K562 (cell line): ENCODE data around the gene DNAAF8. TPM values are rescaled to one million over a fixed set of nuclear protein-coding genes. Genes with fewer than 3 reads are reported as not detected.

Source experiments
- ATAC-seq: fragments of 200-7000 bp; cut with Tn5 transposase; 3 replicates; pipeline ENCODE4 v1.9.1; 2020; ENCODE audit warnings: moderate library complexity
- BruUV-seq: library from RNA; stranded (reverse); fragments of 400-500 nt; replicated peaks from 2 replicates; lab custom pipeline; 2021; lab: Mats Ljungman, UMichigan
- CTCF ChIA-PET: fragments of 300-600 bp; formaldehyde crosslinking; extraction: SDS; loops from one replicate; lab custom pipeline; 2021; ENCODE audit warnings: low intra/inter-chr PET ratio; lab: Yijun Ruan, JAX
- POLR2A ChIA-PET: fragments of 300-600, 350-650 bp; sonication (Branson Sonifier 250); formaldehyde crosslinking; extraction: SDS; loops from one replicate; lab custom pipeline; 2021; ENCODE audit warnings: antibody characterized with exemption, inconsistent platforms; lab: Yijun Ruan, JAX
- DNase-seq, 4 experiments: peaks; one replicate each; pipeline versions ENCODE4 v3.0.0 to v3.0.0-alpha.2; 2011 to 2018; ENCODE audit warnings: low spot score in 3 of 4, mixed read lengths in 3 of 4; ENCODE audit errors: extremely low read depth in 1 of 4
- FAIRE-seq: peaks from 2 replicates; lab custom pipeline; 2011; peaks lifted over from hg19 to GRCh38; lab: Jason Lieb, UNC
- H2AFZ ChIP-seq: 2 replicates; pipeline ENCODE4 v1.6.0; 2011; ENCODE audit warnings: low read depth, low read length, control low read depth, inconsistent platforms
- H3K27ac ChIP-seq: fragments of 200-600 bp; 3 replicates; pipeline ENCODE4 v1.8.0; 2011; ENCODE audit warnings: low read depth, mild to moderate bottlenecking, control low read depth, inconsistent platforms, low read length, moderate library complexity, mixed read lengths; ENCODE audit errors: extremely low read depth
- H3K27me3 ChIP-seq, 2 experiments: fragments of 300-600 bp in 1 of 2; 2 replicates in 1 of 2; 3 replicates in 1 of 2; pipeline versions ENCODE4 v1.6.0 to v1.8.0; 2011; ENCODE audit warnings: inconsistent platforms in 2 of 2, low read length in 2 of 2, mild to moderate bottlenecking in 1 of 2, mixed read lengths in 1 of 2, moderate library complexity in 1 of 2; ENCODE audit not compliant: control insufficient read depth in 2 of 2, insufficient read depth in 2 of 2
- H3K36me3 ChIP-seq: fragments of 300-600 bp; 3 replicates; pipeline ENCODE4 v1.8.0; 2011; ENCODE audit warnings: mild to moderate bottlenecking, low read length, inconsistent platforms; ENCODE audit not compliant: control insufficient read depth, insufficient read depth
- H3K4me1 ChIP-seq, 2 experiments: fragments of 200-600 bp in 1 of 2; replicated peaks in 1 of 2; 2 replicates in 1 of 2; 3 replicates in 1 of 2; pipeline versions ENCODE4 v1.5.1 to v1.8.0; 2011; ENCODE audit warnings: inconsistent platforms in 2 of 2, low read length in 2 of 2, mild to moderate bottlenecking in 1 of 2, mixed read lengths in 1 of 2, moderate library complexity in 1 of 2; ENCODE audit not compliant: control insufficient read depth in 2 of 2, insufficient read depth in 2 of 2
- H3K4me2 ChIP-seq: 2 replicates; pipeline ENCODE4 v1.6.1; 2011; ENCODE audit warnings: low read length, control low read depth, inconsistent platforms, mixed read lengths; ENCODE audit not compliant: insufficient read depth
- H3K4me3 ChIP-seq: fragments of 200-600 bp; sonication (generic), shearing (Covaris generic); 2 replicates; pipeline ENCODE4 v1.5.1; 2016; ENCODE audit warnings: control low read depth, inconsistent platforms
- H3K79me2 ChIP-seq: fragments of 200-600 bp; 3 replicates; pipeline ENCODE4 v1.8.0; 2011; ENCODE audit warnings: low read length, inconsistent platforms; ENCODE audit not compliant: control insufficient read depth, insufficient read depth
- H3K9ac ChIP-seq, 2 experiments: 2 replicates each; pipeline versions ENCODE4 v1.6.0 to v1.6.1; 2011; ENCODE audit warnings: low read depth in 2 of 2, low read length in 2 of 2, control low read depth in 1 of 2, inconsistent platforms in 1 of 2, mild to moderate bottlenecking in 1 of 2, mixed read lengths in 1 of 2; ENCODE audit not compliant: insufficient read depth in 1 of 2
- H3K9me1 ChIP-seq: one replicate; pipeline ENCODE4 v1.6.0; 2011; ENCODE audit warnings: inconsistent platforms, mild to moderate bottlenecking, low read length, moderate library complexity; ENCODE audit not compliant: control insufficient read depth, insufficient read depth
- H3K9me3 ChIP-seq: replicated peaks from 2 replicates; pipeline ENCODE4 v1.5.1; 2011; ENCODE audit warnings: low read depth, low read length, inconsistent platforms; ENCODE audit not compliant: control insufficient read depth, insufficient read depth
- H4K20me1 ChIP-seq: replicated peaks from 2 replicates; pipeline ENCODE4 v1.6.1; 2011; ENCODE audit warnings: low read length, inconsistent platforms, mixed read lengths; ENCODE audit not compliant: control insufficient read depth, insufficient read depth
- MTA2 ChIP-seq: fragments of 450-650 bp; IDR thresholded peaks from 2 replicates; pipeline ENCODE4 v1.6.1; 2016; ENCODE audit warnings: low read depth
- NCOA2 ChIP-seq, 2 experiments: fragments of 450-650 bp; IDR thresholded peaks; 2 replicates each; pipeline ENCODE4 v1.6.1; 2018; ENCODE audit warnings: mild to moderate bottlenecking in 2 of 2, moderate library complexity in 1 of 2; ENCODE audit not compliant: partially characterized antibody in 2 of 2
- RAD51 ChIP-seq: fragments of 450-650 bp; IDR thresholded peaks from 2 replicates; pipeline ENCODE4 v1.7.1; 2016; ENCODE audit warnings: low read depth, mild to moderate bottlenecking, borderline replicate concordance
- SRSF9 ChIP-seq: fragments of 200-400 bp; formaldehyde crosslinking; IDR thresholded peaks from 2 replicates; pipeline ENCODE4 v1.6.1; 2017; ENCODE audit warnings: low read depth, low read length, borderline replicate concordance
- USF1 ChIP-seq: sonication (generic); formaldehyde crosslinking; IDR thresholded peaks from 2 replicates; pipeline ENCODE4 v1.9.0; 2022; ENCODE audit warnings: mild to moderate bottlenecking, missing genetic modification reagents
- USF2 ChIP-seq: sonication (generic); formaldehyde crosslinking; IDR thresholded peaks from 2 replicates; pipeline ENCODE4 v1.5.0; 2020; ENCODE audit warnings: missing genetic modification reagents
- ZNF347 ChIP-seq: fragments of 450-650 bp; formaldehyde crosslinking; IDR thresholded peaks from 2 replicates; pipeline ENCODE4 v1.4.0; 2020; ENCODE audit warnings: low read depth, mild to moderate bottlenecking, moderate library complexity
- ZNF57 ChIP-seq: fragments of 450-650 bp; formaldehyde crosslinking; IDR thresholded peaks from 2 replicates; pipeline ENCODE4 v1.4.0; 2020; ENCODE audit warnings: mild to moderate bottlenecking, moderate library complexity
- WGBS: fragments of 100-300 bp; shearing (Covaris generic); methylation state at CpG from one replicate; pipeline ENCODE4 v1.1.6; 2016; ENCODE audit warnings: low coverage, mixed read lengths; ENCODE audit not compliant: insufficient coverage; ENCODE audit errors: missing lambda C conversion rate; 5-methylcytosine and 5-hydroxymethylcytosine counted together
- in situ Hi-C: fragments of 300-500 bp; cut with MboI; formaldehyde crosslinking; loops from 4 replicates; pipeline ENCODE4 v1.15.0; 2018; ENCODE audit warnings: inconsistent platforms, mixed read lengths
- intact Hi-C: fragments of 100-400 bp; cut with micrococcal nuclease; formaldehyde crosslinking; loops from 2 replicates; pipeline ENCODE4 v1.14.2; 2022
- polyA plus RNA-seq, 8 experiments: library from polyadenylated mRNA; depleted of rRNA in 4 of 8; stranded (reverse) in 5 of 8; unstranded in 3 of 8; fragments of >200 nt; fragmentation: Nextera tagmentation in 2 of 8; fragmentation: Illumina TruSeq in 1 of 8; extraction: Ambion mirVana in 2 of 8; extraction: Trizol in 1 of 8; gene quantifications; 2 replicates each; pipeline versions ENCODE4 v1.2.1 to v1.2.3, GENCODE V29; 2011 to 2014; ENCODE audit warnings: inconsistent platforms in 1 of 8, missing spikeins in 1 of 8
- total RNA-seq, 7 experiments: library from RNA; depleted of rRNA in 6 of 7; stranded (reverse); fragments of >200 nt in 6 of 7; fragmentation: Illumina TruSeq in 2 of 7; extraction: Trizol in 2 of 7; gene quantifications; 2 replicates each; pipeline versions ENCODE4 v1.2.1 to v1.2.3, GENCODE V29; 2011 to 2021; ENCODE audit warnings: low replicate concordance in 1 of 7

DNAAF8 gene
- total and polyA plus RNA-seq, 9 of the 15 experiments (the other 6 are each of a cell fraction or from before 2014, with no cell fraction given), result 0.04 to 0.12 (median 0.10) TPM; not detected in 6

GRCh38 chr16:4771646-4772045 is 37.3 kb downstream of the DNAAF8 start:
- Histone ChIP-seq H2AFZ (no peak overlapping the region), H3K9ac (no peak overlapping the region), H3K79me2 (peaks cover 4% of the 10 kb centered on the region), H3K9me3 (no peaks in the 10 kb centered on the region), H3K36me3 (no peaks in the 10 kb centered on the region), H4K20me1 (no peaks in the 10 kb centered on the region), H3K4me3 (no peak overlapping the region), H3K27ac (no peak overlapping the region), H3K4me1 (peaks cover 16 to 30% of the 10 kb centered on the region in 2 experiments), H3K4me2 (no peak overlapping the region), H3K9me1 (no peaks in the 10 kb centered on the region), H3K27me3 (no peaks in the 10 kb centered on the region)
- peak; percentile 38; the same call in 1 of the 2 replicates for TF ChIP-seq USF2
- no peak for TF ChIP-seq SRSF9
- TF ChIP-seq ZNF347 (CRISPR knock-in tag), result no peak
- TF ChIP-seq MTA2, result no peak
- no peak for TF ChIP-seq NCOA2 (IDR thresholded peaks at IDR 0.05; ENCODE audit: partially characterized antibody in 2 of 2)
- peak; percentile 50; the same call in 1 of the 2 replicates for TF ChIP-seq USF1 (CRISPR knock-in tag)
- TF ChIP-seq ZNF57 (CRISPR knock-in tag), result no peak
- peak; percentile 41; the same call in 1 of the 2 replicates for TF ChIP-seq RAD51
- FAIRE-seq, result no peak
- no peak for ATAC-seq
- ChIA-PET CTCF (no interaction called here), POLR2A (no interaction called here)
- intact Hi-C loops, result no loop called here
- no peak for DNase-seq
- no TSS peak for BruUV-seq
- WGBS, result 59% methylated on average over 3 of the region's 3 CpGs
- in situ Hi-C loops, result no loop called here
